Liver (tissue), 9 donors: Measurements from ENCODE around the gene SYCN. TPM values are rescaled to one million over a fixed set of nuclear protein-coding genes. Genes with fewer than 3 reads are reported as not detected.

Source experiments
- DNase-seq: peaks from one replicate; pipeline ENCODE4 v3.0.0-alpha.2; 2017; ENCODE audit warnings: low spot score
- H3K27ac ChIP-seq, 2 donors: one replicate each; pipeline ENCODE4 v1.7.0; 2013; ENCODE audit warnings: inconsistent platforms in 2 of 2, low read length in 2 of 2, control low read depth in 1 of 2, low read depth in 1 of 2, mild to moderate bottlenecking in 1 of 2
- H3K27me3 ChIP-seq, 4 donors: one replicate each; pipeline versions ENCODE4 v1.6.1 to v1.7.0; 2013; ENCODE audit warnings: low read length in 3 of 4, inconsistent platforms in 1 of 4, mild to moderate bottlenecking in 1 of 4, moderate library complexity in 1 of 4; ENCODE audit not compliant: control insufficient read depth in 4 of 4, insufficient read depth in 4 of 4
- H3K36me3 ChIP-seq, 4 donors: one replicate each; pipeline versions ENCODE4 v1.6.1 to v1.7.0; 2013; ENCODE audit warnings: low read length in 3 of 4, mild to moderate bottlenecking in 3 of 4, low read depth in 1 of 4, moderate library complexity in 1 of 4; ENCODE audit not compliant: control insufficient read depth in 4 of 4, insufficient read depth in 3 of 4
- H3K4me1 ChIP-seq, 4 donors: one replicate each; pipeline versions ENCODE4 v1.6.1 to v1.7.0; 2013; ENCODE audit warnings: low read length in 3 of 4, mild to moderate bottlenecking in 3 of 4, moderate library complexity in 1 of 4; ENCODE audit not compliant: control insufficient read depth in 4 of 4, insufficient read depth in 4 of 4
- H3K4me3 ChIP-seq, 3 donors: one replicate each; pipeline versions ENCODE4 v1.6.1 to v1.7.0; 2013; ENCODE audit warnings: low read length in 3 of 3, control low read depth in 1 of 3, low read depth in 1 of 3, mild to moderate bottlenecking in 1 of 3
- H3K9ac ChIP-seq, 2 donors: one replicate each; pipeline ENCODE4 v1.7.0; 2013; ENCODE audit warnings: low read length in 2 of 2, mild to moderate bottlenecking in 2 of 2, moderate library complexity in 2 of 2, control low read depth in 1 of 2, low read depth in 1 of 2
- H3K9me3 ChIP-seq, 4 donors: one replicate each; pipeline versions ENCODE4 v1.6.1 to v1.7.0; 2013; ENCODE audit warnings: low read length in 3 of 4; ENCODE audit not compliant: control insufficient read depth in 4 of 4
- ATF3 ChIP-seq: IDR thresholded peaks from 2 replicates; pipeline ENCODE4 v1.6.1; 2016; ENCODE audit warnings: antibody characterized with exemption
- CTCF ChIP-seq: fragments of 150-350 bp; IDR thresholded peaks from 2 replicates; pipeline ENCODE4 v1.5.1; 2017; ENCODE audit warnings: improper control_type of control experiment, low read depth, low read length; ENCODE audit not compliant: missing input control
- EGR1 ChIP-seq, 2 donors: IDR thresholded peaks; 2 replicates each; pipeline ENCODE4 v1.6.1; 2016 to 2018; ENCODE audit warnings: antibody characterized with exemption in 2 of 2, low read depth in 2 of 2
- FOXA1 ChIP-seq: IDR thresholded peaks from 2 replicates; pipeline ENCODE4 v1.6.1; 2016; ENCODE audit warnings: antibody characterized with exemption
- FOXA2 ChIP-seq: IDR thresholded peaks from 2 replicates; pipeline ENCODE4 v1.6.1; 2016; ENCODE audit warnings: antibody characterized with exemption
- GABPA ChIP-seq, 2 donors: IDR thresholded peaks in 1 of 2; conservative IDR thresholded peaks in 1 of 2; 2 replicates each; pipeline ENCODE4 v1.6.1; 2016; ENCODE audit warnings: antibody characterized with exemption in 2 of 2, mild to moderate bottlenecking in 1 of 2, moderate library complexity in 1 of 2
- HNF4A ChIP-seq, 2 donors: conservative IDR thresholded peaks; 2 replicates each; pipeline ENCODE4 v1.6.1; 2016; ENCODE audit warnings: antibody characterized with exemption in 2 of 2, mild to moderate bottlenecking in 2 of 2
- HNF4G ChIP-seq: IDR thresholded peaks from 2 replicates; pipeline ENCODE4 v1.6.1; 2016; ENCODE audit warnings: antibody characterized with exemption
- JUND ChIP-seq, 2 donors: IDR thresholded peaks; 2 replicates each; pipeline ENCODE4 v1.6.1; 2016; ENCODE audit warnings: antibody characterized with exemption in 2 of 2
- MAX ChIP-seq: IDR thresholded peaks from 2 replicates; pipeline ENCODE4 v1.6.1; 2016; ENCODE audit warnings: antibody characterized with exemption
- NR2F2 ChIP-seq: IDR thresholded peaks from 2 replicates; pipeline ENCODE4 v1.6.1; 2016; ENCODE audit warnings: antibody characterized with exemption
- RAD21 ChIP-seq, 2 donors: IDR thresholded peaks; 2 replicates each; pipeline ENCODE4 v1.6.1; 2016; ENCODE audit warnings: antibody characterized with exemption in 2 of 2, mild to moderate bottlenecking in 2 of 2
- REST ChIP-seq: IDR thresholded peaks from 2 replicates; pipeline ENCODE4 v1.6.1; 2016; ENCODE audit warnings: antibody characterized with exemption, mild to moderate bottlenecking
- RXRA ChIP-seq, 2 donors: IDR thresholded peaks; 2 replicates each; pipeline ENCODE4 v1.6.1; 2017 to 2018; ENCODE audit warnings: antibody characterized with exemption in 2 of 2, mild to moderate bottlenecking in 1 of 2
- SP1 ChIP-seq: IDR thresholded peaks from 2 replicates; pipeline ENCODE4 v1.6.1; 2018; ENCODE audit warnings: antibody characterized with exemption, mild to moderate bottlenecking
- TAF1 ChIP-seq: conservative IDR thresholded peaks from 2 replicates; pipeline ENCODE4 v1.6.1; 2016; ENCODE audit warnings: antibody characterized with exemption, mild to moderate bottlenecking
- YY1 ChIP-seq: IDR thresholded peaks from 2 replicates; pipeline ENCODE4 v1.6.1; 2016; ENCODE audit warnings: antibody characterized with exemption, mild to moderate bottlenecking
- WGBS: extraction: QIAGEN DNeasy Blood & Tissue Kit; methylation state at CpG from one replicate; pipeline ENCODE4 v1.1.7; 2013; 5-methylcytosine and 5-hydroxymethylcytosine counted together
- polyA plus RNA-seq, 2 donors: library from polyadenylated mRNA; stranded (reverse) in 1 of 2; unstranded in 1 of 2; fragments of 200-250 nt in 1 of 2; fragments of >200 nt in 1 of 2; fragmentation: Nextera tagmentation in 1 of 2; extraction: Ambion mirVana in 1 of 2; gene quantifications; one replicate each; pipeline versions ENCODE4 v1.2.1 to v1.2.3, GENCODE V29; 2013 to 2015
- total RNA-seq, 2 donors: library from RNA; depleted of rRNA; stranded (reverse); fragments of >200 nt; gene quantifications; one replicate each; pipeline ENCODE4 v1.2.3, GENCODE V29; 2014
- donor health status: healthy.
- donor health status: healthy.
- donor health status: healthy.
- donor health status: healthy.
- donor health status: healthy.

The SYCN gene
- total and polyA plus RNA-seq, 4 donors: not detected

GRCh38 chr19:39170386-39171231 is 33.5 kb downstream of the SYCN start:
- Histone ChIP-seq H3K27me3 (no peaks in the 10 kb centered on the region), H3K36me3 (peaks cover 2 to 40% (median 9%) of the 10 kb centered on the region in 4 donors), H3K27ac (no peak overlapping the region), H3K9ac (no peak overlapping the region), H3K4me3 (no peak overlapping the region), H3K9me3 (no peaks in the 10 kb centered on the region), H3K4me1 (peaks cover 4 to 17% (median 12%) of the 10 kb centered on the region in 4 donors)
- TF ChIP-seq RXRA (IDR thresholded peaks at IDR 0.05) (no peak), FOXA2 (no peak), ATF3 (no peak), HNF4G (no peak), TAF1 (no peak), HNF4A (conservative IDR thresholded peaks at IDR 0.05) (no peak), SP1 (no peak), CTCF (no peak), EGR1 (IDR thresholded peaks at IDR 0.05; ENCODE audit: low read depth in 2 of 2) (no peak), JUND (IDR thresholded peaks at IDR 0.05) (no peak), FOXA1 (no peak)
- 88% methylated on average over 17 of the region's 17 CpGs for WGBS
- DNase-seq: no peak

- WGBS: 96% methylated on average over 36 of the region's 36 CpGs
- Histone ChIP-seq H3K4me3 (no peak overlapping the region), H3K27ac (no peak overlapping the region), H3K4me1 (peaks cover 6 to 24% (median 14%) of the 10 kb centered on the region in 4 donors), H3K27me3 (no peaks in the 10 kb centered on the region), H3K9ac (no peak overlapping the region), H3K36me3 (peaks cover 2 to 27% (median 5%) of the 10 kb centered on the region in 4 donors), H3K9me3 (no peaks in the 10 kb centered on the region)
- DNase-seq: no peak
- TF ChIP-seq FOXA1: no peak
- TF ChIP-seq GABPA (IDR thresholded peaks at IDR 0.05 in 1 of 2, conservative IDR thresholded peaks at IDR 0.05 in 1 of 2): no peak
Observed at GRCh38 chr19:39169143-39169810, 34.8 kb downstream of the SYCN start.

GRCh38 chr19:39168258-39169142 is 35.6 kb downstream of the SYCN start:
- Histone ChIP-seq H3K4me3 (no peak overlapping the region), H3K9me3 (no peaks in the 10 kb centered on the region), H3K4me1 (peaks cover 6 to 24% (median 14%) of the 10 kb centered on the region in 4 donors), H3K36me3 (peaks cover 2 to 22% (median 4%) of the 10 kb centered on the region in 4 donors), H3K9ac (no peak overlapping the region), H3K27me3 (no peaks in the 10 kb centered on the region), H3K27ac (no peak overlapping the region)
- 92% methylated on average over 23 of the region's 23 CpGs for WGBS
- no peak for DNase-seq
- no peak for TF ChIP-seq ATF3
- no peak for TF ChIP-seq NR2F2
- TF ChIP-seq MAX: no peak
- TF ChIP-seq GABPA (IDR thresholded peaks at IDR 0.05 in 1 of 2, conservative IDR thresholded peaks at IDR 0.05 in 1 of 2): no peak
- no peak for TF ChIP-seq JUND (IDR thresholded peaks at IDR 0.05)
- TF ChIP-seq TAF1: no peak
- TF ChIP-seq HNF4A (conservative IDR thresholded peaks at IDR 0.05): no peak
- TF ChIP-seq SP1: no peak
- no peak for TF ChIP-seq YY1
- TF ChIP-seq RAD21 (IDR thresholded peaks at IDR 0.05): no peak
- no peak for TF ChIP-seq REST
- no peak for TF ChIP-seq FOXA2
- TF ChIP-seq FOXA1: no peak
- TF ChIP-seq RXRA (IDR thresholded peaks at IDR 0.05): no peak
